Caco-2 (cell line): ENCODE measurements around the gene DPP4. TPM values are rescaled to one million over a fixed set of nuclear protein-coding genes. Genes with fewer than 3 reads are reported as not detected.

ENCODE experiments used
- BruUV-seq: library from RNA; stranded (reverse); fragments of 400-500 nt; replicated peaks from 2 replicates; lab custom pipeline; 2021; lab: Mats Ljungman, UMichigan
- CTCF ChIA-PET: fragments of 300-600 bp; sonication (Branson Sonifier 250); formaldehyde crosslinking; loops from one replicate; lab custom pipeline; 2022; ENCODE audit warnings: antibody characterized with exemption; lab: Charles Lee
- POLR2A ChIA-PET: fragments of 300-600 bp; sonication (Branson Sonifier 250); formaldehyde crosslinking; loops from one replicate; lab custom pipeline; 2022; ENCODE audit warnings: antibody characterized with exemption; lab: Charles Lee
- DNase-seq, 2 experiments: peaks; one replicate each; pipeline versions ENCODE4 v3.0.0 to v3.0.0-alpha.2; 2020 to 2022
- H3K27me3 ChIP-seq: replicated peaks from 2 replicates; pipeline ENCODE4 v1.6.0; 2011; ENCODE audit warnings: low read length; ENCODE audit not compliant: control insufficient read depth, insufficient read depth
- H3K36me3 ChIP-seq: 2 replicates; pipeline ENCODE4 v1.5.1; 2011; ENCODE audit warnings: low read length; ENCODE audit not compliant: control insufficient read depth, insufficient read depth
- H3K4me1 ChIP-seq: fragments of 250-450 bp; sonication (Bioruptor Pico); 2 replicates; pipeline ENCODE4 v1.5.1; 2020; ENCODE audit warnings: mild to moderate bottlenecking
- H3K4me3 ChIP-seq: 2 replicates; pipeline ENCODE4 v1.5.1; 2011; ENCODE audit warnings: low read depth, mild to moderate bottlenecking, control low read depth, low read length
- H3K9me3 ChIP-seq: fragments of 250-450 bp; sonication (Bioruptor Pico); 2 replicates; pipeline ENCODE4 v1.5.1; 2020; ENCODE audit warnings: mild to moderate bottlenecking, moderate library complexity
- H3K27ac Mint-ChIP-seq: one replicate; pipeline ENCODE4 v1.8.0; 2022; ENCODE audit warnings: mixed read lengths; ENCODE audit not compliant: unreplicated experiment
- H3K27me3 Mint-ChIP-seq: one replicate; pipeline ENCODE4 v1.8.0; 2022; ENCODE audit warnings: mixed read lengths; ENCODE audit not compliant: insufficient read depth, unreplicated experiment
- H3K36me3 Mint-ChIP-seq: one replicate; pipeline ENCODE4 v1.8.0; 2022; ENCODE audit warnings: mild to moderate bottlenecking, mixed read lengths; ENCODE audit not compliant: insufficient read depth, unreplicated experiment
- H3K4me1 Mint-ChIP-seq: one replicate; pipeline ENCODE4 v1.8.0; 2022; ENCODE audit warnings: low read depth, mixed read lengths; ENCODE audit not compliant: unreplicated experiment
- H3K4me3 Mint-ChIP-seq: one replicate; pipeline ENCODE4 v1.8.0; 2022; ENCODE audit warnings: mild to moderate bottlenecking, moderate library complexity, mixed read lengths; ENCODE audit not compliant: unreplicated experiment
- H3K9me3 Mint-ChIP-seq: one replicate; pipeline ENCODE4 v1.8.0; 2022; ENCODE audit warnings: mixed read lengths; ENCODE audit not compliant: unreplicated experiment
- CTCF ChIP-seq, 2 experiments: fragments of 200-600 bp in 1 of 2; IDR thresholded peaks; 1 replicate in 1 of 2; 2 replicates in 1 of 2; pipeline versions ENCODE4 v1.5.1 to v1.8.0; 2011 to 2022; ENCODE audit warnings: antibody characterized with exemption in 1 of 2, control low read depth in 1 of 2, inconsistent platforms in 1 of 2, low read depth in 1 of 2, low read length in 1 of 2, mild to moderate bottlenecking in 1 of 2, moderate library complexity in 1 of 2; ENCODE audit not compliant: insufficient read depth in 1 of 2, severe bottlenecking in 1 of 2, unreplicated experiment in 1 of 2
- intact Hi-C: fragments of 100-400 bp; cut with micrococcal nuclease; formaldehyde crosslinking; loops from one replicate; pipeline ENCODE4 v1.10.0; 2022; ENCODE audit not compliant: unreplicated experiment
- total RNA-seq: library from RNA; stranded (reverse); gene quantifications from 2 replicates; pipeline ENCODE4 v1.2.3, GENCODE V29; 2022

DPP4 gene
- total RNA-seq, 1 experiment from 2014 or later: 190 TPM

GRCh38 chr2:162060532-162060931 lies 13.5 kb downstream of the DPP4 start:
- H3K4me1 ChIP-seq: peaks cover 11% of the 10 kb centered on the region
- TF ChIP-seq CTCF (IDR thresholded peaks at IDR 0.05; ENCODE audit: insufficient read depth in 1 of 2, low read depth in 1 of 2, low read length in 1 of 2, severe bottlenecking in 1 of 2, unreplicated experiment in 1 of 2): no peak
- H3K9me3 ChIP-seq: peaks cover 19% of the 10 kb centered on the region
- Mint-ChIP-seq H3K27ac (no peak overlapping the region), H3K27me3 (no peaks in the 10 kb centered on the region), H3K4me1 (peaks cover 34% of the 10 kb centered on the region), H3K9me3 (peaks cover 47% of the 10 kb centered on the region), H3K36me3 (peaks cover 82% of the 10 kb centered on the region), H3K4me3 (no peak overlapping the region)
- no peak overlapping the region for H3K4me3 ChIP-seq
- BruUV-seq: no TSS peak
- H3K27me3 ChIP-seq: no peaks in the 10 kb centered on the region
- POLR2A ChIA-PET: no interaction called here
- CTCF ChIA-PET: no interaction called here
- intact Hi-C loops: no loop called here
- H3K36me3 ChIP-seq: peaks cover 29% of the 10 kb centered on the region
- DNase-seq: no peak

GRCh38 chr2:162058973-162059668 lies 14.9 kb downstream of the DPP4 start:
- Mint-ChIP-seq H3K27me3 (no peaks in the 10 kb centered on the region), H3K36me3 (peaks cover 69% of the 10 kb centered on the region), H3K9me3 (peaks cover 48% of the 10 kb centered on the region), H3K4me1 (peaks cover 25% of the 10 kb centered on the region), H3K4me3 (no peak overlapping the region), H3K27ac (no peak overlapping the region)
- no peaks in the 10 kb centered on the region for H3K27me3 ChIP-seq
- ChIA-PET CTCF (no interaction called here), POLR2A (interaction anchor here (0.7 kb wide), 1 partner anchor 285 kb away, joined by 3 read pairs; the partner anchor contains the start of gene GCA)
- DNase-seq: no peak
- H3K36me3 ChIP-seq: peaks cover 30% of the 10 kb centered on the region
- peaks cover 19% of the 10 kb centered on the region for H3K9me3 ChIP-seq
- no peak for TF ChIP-seq CTCF (IDR thresholded peaks at IDR 0.05; ENCODE audit: insufficient read depth in 1 of 2, low read depth in 1 of 2, low read length in 1 of 2, severe bottlenecking in 1 of 2, unreplicated experiment in 1 of 2)
- H3K4me3 ChIP-seq: no peak overlapping the region
- intact Hi-C loops: no loop called here
- no peaks in the 10 kb centered on the region for H3K4me1 ChIP-seq
- BruUV-seq: no TSS peak

GRCh38 chr2:162057426-162057825 lies 16.6 kb downstream of the DPP4 start:
- no peaks in the 10 kb centered on the region for H3K27me3 ChIP-seq
- Mint-ChIP-seq H3K4me1 (peaks cover 9% of the 10 kb centered on the region), H3K4me3 (no peak overlapping the region), H3K27ac (no peak overlapping the region), H3K27me3 (no peaks in the 10 kb centered on the region), H3K9me3 (peaks cover 33% of the 10 kb centered on the region), H3K36me3 (peaks cover 60% of the 10 kb centered on the region)
- no peak overlapping the region for H3K4me3 ChIP-seq
- POLR2A ChIA-PET: no interaction called here
- BruUV-seq: no TSS peak
- CTCF ChIA-PET: no interaction called here
- H3K4me1 ChIP-seq: no peaks in the 10 kb centered on the region
- intact Hi-C loops: no loop called here
- peaks cover 18% of the 10 kb centered on the region for H3K36me3 ChIP-seq
- peaks cover 19% of the 10 kb centered on the region for H3K9me3 ChIP-seq
- no peak for TF ChIP-seq CTCF (IDR thresholded peaks at IDR 0.05; ENCODE audit: insufficient read depth in 1 of 2, low read depth in 1 of 2, low read length in 1 of 2, severe bottlenecking in 1 of 2, unreplicated experiment in 1 of 2)
- DNase-seq: no peak
